ENCODE results near the gene PLXNA4.

DNA sequence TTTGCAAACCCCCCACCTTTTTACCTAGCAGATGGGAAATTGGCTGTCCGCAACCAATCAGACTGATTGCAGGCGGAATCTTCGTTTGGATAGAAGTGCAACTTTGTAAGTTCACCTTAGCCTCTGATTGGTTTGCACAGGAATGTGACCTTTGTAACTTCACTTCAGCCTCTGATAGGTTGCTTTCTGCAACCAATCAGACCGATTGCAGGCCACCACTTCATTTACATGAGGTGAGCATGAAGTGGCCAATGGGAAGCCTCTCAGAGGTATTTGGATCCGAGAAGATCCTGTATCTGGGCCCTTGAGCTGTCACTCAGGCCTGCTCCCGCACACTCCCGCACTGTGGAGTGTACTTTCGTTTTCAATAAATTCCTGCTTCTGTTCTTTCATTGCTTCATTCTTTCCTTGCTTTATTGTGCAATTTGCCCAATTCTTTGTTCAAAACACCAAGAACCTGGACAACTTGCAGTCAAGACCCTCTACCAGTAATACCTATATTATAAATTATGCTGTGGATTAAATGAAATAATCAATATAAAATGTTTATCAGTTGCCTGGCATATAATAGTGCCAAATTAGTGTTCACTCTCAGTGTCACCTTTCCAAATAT is 491.4 kb downstream of the PLXNA4 start:
- TF ChIP-seq, protein P1, sequence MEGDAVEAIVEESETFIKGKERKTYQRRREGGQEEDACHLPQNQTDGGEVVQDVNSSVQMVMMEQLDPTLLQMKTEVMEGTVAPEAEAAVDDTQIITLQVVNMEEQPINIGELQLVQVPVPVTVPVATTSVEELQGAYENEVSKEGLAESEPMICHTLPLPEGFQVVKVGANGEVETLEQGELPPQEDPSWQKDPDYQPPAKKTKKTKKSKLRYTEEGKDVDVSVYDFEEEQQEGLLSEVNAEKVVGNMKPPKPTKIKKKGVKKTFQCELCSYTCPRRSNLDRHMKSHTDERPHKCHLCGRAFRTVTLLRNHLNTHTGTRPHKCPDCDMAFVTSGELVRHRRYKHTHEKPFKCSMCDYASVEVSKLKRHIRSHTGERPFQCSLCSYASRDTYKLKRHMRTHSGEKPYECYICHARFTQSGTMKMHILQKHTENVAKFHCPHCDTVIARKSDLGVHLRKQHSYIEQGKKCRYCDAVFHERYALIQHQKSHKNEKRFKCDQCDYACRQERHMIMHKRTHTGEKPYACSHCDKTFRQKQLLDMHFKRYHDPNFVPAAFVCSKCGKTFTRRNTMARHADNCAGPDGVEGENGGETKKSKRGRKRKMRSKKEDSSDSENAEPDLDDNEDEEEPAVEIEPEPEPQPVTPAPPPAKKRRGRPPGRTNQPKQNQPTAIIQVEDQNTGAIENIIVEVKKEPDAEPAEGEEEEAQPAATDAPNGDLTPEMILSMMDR (IDR thresholded peaks at IDR 0.05; ENCODE audit: poor library complexity) = no peak
- TF ChIP-seq EZH2phosphoT487 (IDR thresholded peaks at IDR 0.05; ENCODE audit: low read depth, severe bottlenecking, unreplicated experiment) = no peak

Data from hepatocyte (in vitro differentiated cells).